HG03565 (cell line): ENCODE results near the gene ATG2B.
"Not testable (repeated sequence)": the region's sequence is repeated elsewhere in the genome, so short reads cannot be mapped to it uniquely, and the experiment has no call there.

Experiments
- ATAC-seq: cut with Tn5 transposase; IDR thresholded peaks from one replicate; pipeline ENCODE4 v1.9.1; 2021; ENCODE audit warnings: mild to moderate bottlenecking, moderate library complexity; ENCODE audit not compliant: unreplicated experiment

Gene ATG2B

DNA sequence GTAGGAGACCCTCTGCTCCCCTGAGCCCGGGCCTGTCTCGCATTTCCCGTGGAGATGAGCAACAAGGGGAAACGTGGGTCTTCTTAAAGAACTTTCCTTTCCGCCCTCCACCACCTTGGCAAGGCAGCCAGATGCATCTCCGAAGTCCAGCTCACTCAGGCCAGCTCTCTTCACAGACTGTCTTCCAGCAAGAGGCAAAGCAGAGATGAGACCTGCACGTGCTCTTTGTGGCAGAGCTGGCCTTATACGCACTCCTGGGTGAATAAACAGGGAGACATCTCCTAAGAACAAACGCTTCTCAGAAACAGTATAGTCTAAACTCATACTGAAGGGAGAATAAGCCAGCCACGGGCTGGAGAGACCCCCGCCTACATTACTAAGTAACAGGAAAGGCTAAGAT lies 108.5 kb downstream of the ATG2B start:
- no peak for ATAC-seq

DNA sequence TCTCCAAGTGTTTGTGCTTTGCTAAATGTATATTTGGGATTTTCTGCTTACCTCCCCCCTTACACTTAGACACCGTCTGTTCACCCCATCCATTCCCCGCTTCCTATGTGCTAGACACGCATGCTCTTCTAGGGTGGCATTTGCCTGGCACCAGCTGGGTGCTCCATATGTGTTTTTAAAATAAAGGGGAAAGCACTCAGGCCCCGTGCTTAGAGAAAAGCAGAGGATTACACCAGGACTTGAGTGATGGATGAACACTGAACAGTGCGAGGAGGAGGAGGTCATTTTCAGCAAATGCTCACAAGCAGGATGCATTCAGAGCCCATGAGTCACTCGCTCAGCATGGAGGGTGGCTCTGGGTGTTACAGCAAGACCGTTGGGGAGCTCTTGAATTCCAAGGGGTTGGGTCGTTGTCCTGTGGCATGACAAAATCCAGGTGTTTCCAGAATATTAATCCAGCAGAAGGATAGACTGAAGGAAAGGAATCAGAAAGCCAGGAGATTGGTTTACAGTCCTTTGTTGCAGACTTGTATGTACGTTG lies 110.1 kb downstream of the ATG2B start:
- no peak for ATAC-seq

DNA sequence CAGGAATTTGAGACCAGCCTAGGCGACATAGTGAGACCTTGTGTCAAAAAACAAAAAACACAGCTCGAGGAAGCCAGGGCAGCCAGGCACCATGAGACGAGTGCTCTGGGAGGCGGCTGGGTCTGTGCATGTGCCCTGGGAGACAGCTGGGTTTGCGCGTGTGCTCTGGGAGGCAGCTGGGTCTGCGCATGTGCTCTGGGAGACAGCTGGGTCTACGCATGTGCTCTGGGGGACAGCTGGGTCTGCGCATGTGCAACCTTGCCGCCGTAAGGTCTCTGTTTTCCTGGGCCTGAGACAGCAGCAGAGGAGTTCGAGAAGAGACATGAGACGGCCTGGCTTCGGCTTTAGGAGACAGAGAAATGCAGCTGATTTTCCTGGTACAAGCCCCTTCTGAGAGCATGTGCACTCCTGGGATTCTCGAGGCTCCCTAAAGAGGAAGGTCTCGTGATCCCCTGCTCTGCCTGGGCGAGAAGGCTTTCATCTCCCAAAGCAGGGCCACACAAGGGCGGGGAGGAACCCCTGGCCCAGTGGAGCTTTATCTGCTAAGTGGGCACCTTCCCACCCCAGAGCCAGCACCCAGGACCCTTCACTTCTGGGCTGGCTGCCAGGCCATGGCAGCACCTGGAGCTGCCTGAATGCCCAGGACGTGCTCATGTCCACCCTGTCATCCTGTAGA lies 110.7 kb downstream of the ATG2B start:
- no peak for ATAC-seq

DNA sequence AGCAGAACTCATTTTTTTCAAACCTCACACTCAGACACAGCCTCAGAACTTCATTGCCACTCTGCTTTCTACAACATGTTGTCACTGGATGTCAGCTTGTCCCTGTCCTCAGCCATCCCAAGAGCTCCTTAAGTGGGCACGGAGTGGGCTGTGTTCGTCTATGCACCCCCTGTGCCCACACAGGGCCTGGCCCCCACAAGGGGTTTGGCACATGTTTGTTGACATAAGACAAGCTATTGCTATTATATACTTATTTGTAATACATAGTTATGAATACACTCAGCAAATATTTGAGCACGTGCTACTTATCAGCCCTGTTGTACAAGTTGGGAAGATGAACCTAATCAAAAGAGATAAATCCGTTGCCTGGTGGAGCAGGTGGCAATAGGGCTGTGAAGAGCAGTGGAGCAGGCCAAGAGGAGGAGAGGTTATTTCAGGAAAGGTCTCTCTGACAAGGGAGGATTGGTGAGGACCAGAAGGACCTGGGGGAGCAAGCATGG lies 111.4 kb downstream of the ATG2B start:
- no peak for ATAC-seq

DNA sequence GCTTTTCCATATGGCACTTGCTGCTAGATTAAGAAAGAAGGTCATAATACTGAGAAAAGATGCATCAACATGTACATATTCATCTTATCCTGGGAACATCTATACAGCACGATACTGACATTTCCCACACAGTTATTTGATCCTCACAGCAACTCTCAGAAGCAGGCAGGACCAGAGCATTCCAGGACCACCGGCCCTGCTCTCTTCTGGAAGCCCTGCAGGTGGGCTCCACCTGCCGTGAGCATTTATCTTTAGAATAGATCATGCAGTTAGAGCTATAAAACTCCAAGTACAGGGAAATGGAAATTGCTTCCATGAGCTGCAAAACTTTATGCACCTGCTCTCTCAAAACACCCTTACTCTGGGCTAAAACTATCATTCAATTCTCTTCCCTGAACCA lies 112.7 kb downstream of the ATG2B start:
- no peak for ATAC-seq

DNA sequence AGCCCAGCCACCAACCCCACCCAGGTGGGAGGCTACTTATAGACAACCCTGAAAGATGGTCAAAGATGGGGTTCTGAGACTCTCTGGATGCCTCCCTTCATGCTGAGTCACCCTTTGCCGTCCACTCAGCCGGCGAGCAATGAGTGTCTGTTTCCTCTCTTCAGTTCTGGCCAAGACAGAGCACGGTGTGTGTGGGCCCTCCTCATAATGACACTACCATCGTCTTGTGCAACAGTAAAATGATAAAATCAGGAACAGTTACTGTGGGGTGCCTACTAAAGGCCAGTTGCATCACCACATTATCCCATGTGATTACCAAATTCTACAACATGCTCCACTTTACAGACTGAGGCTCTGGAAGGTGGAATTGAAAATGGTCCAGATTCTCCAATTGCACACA lies 114.1 kb downstream of the ATG2B start:
- ATAC-seq, result no peak

DNA sequence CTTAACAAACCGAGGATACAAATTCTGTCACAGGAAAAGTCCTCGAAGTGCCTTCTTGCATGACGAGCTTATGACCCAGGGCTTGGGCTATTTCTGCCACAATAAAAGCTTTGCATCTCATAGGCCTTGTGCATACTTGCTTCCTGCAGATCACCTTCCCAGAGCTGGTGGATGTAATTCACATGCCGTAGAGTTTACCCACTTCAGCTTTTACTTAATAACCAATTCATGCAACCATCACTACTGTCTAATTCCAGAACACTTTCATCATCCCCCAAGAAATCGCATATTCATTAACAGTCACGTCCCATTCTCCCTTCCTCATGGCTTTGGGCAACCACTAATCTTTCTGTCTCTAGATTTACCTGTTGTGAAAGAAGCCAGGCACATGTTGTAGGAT lies 116.1 kb downstream of the ATG2B start:
- no peak for ATAC-seq

DNA sequence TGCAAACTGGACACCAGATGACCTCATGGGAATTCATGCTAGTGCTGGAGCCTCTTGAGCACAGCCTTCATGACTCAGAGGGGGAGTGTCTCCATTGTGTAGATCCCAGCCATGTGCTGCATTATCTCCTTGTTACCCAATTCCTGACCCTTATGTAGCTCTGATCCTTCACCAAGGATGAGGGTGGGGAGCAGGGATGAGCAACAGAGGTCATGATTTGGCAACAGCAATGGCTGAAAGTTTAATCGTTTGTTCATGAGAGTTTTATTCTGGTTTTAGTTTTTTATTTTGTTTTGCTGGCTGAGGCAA lies 116.6 kb downstream of the ATG2B start:
- no peak for ATAC-seq

DNA sequence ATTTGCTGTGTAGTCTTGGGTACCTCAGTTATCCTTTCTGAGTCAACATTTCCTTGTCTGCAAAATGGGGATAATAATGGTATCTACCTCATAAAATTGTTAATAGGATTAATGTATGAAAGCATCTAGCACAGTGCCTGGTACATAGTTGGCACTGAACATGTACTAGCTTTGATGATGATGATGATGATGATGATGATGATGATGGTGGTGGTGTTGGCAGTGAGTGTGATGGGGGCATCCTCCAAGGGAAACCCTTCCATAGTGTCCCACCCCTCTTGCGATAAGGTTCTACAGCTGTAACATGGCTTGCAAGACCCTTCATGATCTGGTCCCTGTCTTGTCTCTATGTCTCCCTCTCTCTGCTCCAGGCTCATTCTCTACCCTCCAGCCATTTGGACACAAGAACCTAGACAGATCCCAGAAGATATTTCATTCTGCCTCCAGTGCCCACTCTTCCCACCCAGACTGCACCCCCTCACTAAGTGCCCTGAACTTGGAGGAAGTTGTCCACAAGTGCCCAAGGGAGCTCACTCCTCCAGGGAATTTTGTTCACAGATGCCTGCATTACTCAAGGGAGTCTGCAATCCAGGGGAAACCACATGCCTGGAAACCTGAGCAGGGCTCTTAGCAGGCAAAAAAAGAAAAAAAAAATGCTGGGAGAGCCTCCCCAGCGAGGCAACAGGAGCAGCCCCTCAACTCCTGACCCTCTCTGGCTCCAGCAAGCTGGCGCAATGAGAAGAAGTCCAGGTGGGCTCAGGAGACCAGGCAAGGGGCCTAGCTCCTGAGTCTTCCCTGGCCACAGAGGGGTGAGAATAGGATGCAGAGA lies 117.2 kb downstream of the ATG2B start:
- no peak for ATAC-seq

DNA sequence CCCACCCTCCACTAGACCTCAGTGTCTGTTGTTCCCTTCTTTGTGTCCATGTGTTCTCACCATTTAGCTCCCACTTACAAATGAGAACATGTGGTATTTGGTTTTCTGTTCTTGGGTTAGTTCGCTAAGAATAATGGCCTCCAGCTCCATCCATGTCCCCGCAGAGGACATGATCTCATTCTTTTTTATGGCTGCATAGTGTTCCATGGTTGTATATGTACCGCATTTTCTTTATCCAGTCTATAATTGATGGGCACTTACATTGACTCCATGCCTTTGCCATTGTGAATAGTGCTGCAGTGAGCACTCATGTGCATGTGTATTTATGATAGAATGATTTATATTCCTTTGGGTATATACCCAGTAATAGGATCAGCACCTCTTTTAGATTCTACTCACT lies 118.1 kb downstream of the ATG2B start:
- ATAC-seq, result not testable (repeated sequence)

DNA sequence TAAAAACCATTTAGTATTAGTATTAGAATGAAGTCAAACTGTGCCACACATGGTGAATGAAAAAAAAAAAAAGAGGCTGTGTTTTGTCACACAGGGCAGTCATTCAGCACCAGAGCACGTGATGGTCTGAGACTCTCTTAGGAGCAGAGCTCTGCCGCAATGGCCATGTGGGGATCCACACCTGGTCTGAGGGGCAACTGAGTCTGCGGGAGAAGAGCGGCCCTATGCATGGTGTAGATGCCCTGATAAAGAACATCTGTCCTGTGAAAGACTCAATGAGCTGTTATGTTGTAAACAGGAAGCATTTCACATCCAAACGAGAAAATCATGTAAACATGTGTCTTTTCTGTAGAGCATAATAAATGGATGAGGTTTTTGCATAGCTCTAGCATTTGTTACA lies 119.4 kb downstream of the ATG2B start:
- ATAC-seq, result no peak

DNA sequence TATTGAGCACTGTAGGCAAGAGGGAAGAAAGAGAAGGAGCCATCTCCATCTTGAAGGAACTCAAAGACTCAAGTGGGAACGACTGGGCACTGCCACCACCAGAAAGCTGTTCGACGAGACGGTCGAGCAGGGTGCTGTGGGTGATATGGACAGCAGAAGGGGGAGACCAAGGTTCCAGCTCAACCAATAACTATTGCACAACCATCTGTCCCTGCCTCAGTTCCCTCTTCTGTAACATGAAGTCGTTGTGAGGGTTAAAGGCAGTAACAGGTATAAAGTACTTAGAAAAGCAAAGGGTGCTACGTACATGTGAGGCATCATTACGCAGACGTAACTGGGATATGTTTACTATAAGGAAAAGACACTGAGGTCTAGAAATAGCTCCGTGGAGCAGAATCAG lies 121.0 kb downstream of the ATG2B start:
- ATAC-seq, result no peak

DNA sequence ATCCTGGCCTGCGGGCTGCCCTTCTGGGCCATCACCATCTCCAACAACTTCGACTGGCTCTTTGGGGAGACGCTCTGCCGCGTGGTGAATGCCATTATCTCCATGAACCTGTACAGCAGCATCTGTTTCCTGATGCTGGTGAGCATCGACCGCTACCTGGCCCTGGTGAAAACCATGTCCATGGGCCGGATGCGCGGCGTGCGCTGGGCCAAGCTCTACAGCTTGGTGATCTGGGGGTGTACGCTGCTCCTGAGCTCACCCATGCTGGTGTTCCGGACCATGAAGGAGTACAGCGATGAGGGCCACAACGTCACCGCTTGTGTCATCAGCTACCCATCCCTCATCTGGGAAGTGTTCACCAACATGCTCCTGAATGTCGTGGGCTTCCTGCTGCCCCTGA lies 122.5 kb downstream of the ATG2B start:
- ATAC-seq, result no peak

DNA sequence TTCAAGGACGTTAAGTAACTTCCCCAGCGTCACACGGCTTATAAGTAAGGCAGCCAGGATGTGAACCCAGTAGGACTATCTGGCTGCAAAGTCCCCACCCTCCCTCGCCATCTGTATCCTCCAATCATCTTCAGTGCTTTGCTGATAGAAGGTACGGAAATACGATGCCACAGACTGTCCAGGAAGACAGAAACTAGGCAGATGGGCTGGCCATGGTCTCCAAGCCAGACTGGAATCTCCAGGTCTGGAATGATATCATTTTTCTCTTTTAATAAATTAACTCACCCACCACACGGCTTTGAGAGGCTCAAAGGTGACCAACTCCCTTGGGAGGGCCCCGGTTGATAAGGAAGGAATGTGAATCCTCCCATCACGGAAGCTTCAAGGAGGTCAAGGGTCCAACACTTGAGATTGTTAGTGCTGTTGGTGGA lies 123.4 kb downstream of the ATG2B start:
- no peak for ATAC-seq

DNA sequence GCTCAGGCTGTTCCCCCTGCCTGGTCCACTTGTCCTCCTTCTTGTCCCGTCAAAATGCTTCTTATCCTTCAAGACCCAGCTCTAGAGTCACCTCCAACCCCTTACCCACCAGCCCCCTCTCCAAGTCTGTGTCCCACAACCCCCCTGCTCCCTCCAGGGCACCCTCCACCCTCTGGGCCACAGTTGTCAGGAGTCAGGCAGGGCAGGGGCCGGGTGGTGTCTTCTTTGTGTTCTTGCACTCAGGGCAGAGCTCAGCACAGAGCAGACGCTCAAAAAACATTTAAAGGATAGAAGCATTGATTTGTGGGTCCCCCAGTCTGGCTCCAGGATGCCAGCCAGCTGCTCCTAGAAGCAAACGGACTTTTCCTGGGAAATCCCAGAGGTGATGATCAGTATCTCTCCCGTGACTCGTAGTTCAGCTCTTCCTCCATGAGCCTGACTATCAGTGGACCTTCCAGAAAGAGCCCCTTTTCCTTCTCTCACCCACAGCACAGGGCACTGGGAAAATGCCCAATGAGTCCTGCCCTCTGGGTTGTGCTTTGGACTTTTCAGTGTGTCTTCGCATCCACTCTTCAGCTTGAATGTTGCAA lies 124.4 kb downstream of the ATG2B start:
- ATAC-seq, result no peak

DNA sequence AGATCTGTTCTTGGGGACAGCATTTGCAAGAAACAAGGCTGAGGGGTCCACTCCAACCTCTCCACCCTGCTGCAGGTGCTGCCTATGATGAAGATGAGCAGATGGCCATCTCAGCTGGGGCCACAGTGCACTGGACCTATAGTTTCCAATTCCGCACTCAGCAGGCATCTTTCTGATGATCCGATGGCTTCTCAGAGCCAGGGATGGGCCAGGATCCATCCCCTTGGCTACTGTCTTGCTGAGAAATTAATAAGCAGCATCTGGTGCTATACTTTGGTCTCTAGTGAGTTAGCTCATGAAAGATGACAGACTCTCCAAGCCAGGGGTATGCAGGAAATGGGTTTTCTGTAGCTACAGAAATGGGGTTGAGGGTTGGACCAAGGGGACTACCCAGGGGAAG lies 125.5 kb downstream of the ATG2B start:
- ATAC-seq, result no peak

DNA sequence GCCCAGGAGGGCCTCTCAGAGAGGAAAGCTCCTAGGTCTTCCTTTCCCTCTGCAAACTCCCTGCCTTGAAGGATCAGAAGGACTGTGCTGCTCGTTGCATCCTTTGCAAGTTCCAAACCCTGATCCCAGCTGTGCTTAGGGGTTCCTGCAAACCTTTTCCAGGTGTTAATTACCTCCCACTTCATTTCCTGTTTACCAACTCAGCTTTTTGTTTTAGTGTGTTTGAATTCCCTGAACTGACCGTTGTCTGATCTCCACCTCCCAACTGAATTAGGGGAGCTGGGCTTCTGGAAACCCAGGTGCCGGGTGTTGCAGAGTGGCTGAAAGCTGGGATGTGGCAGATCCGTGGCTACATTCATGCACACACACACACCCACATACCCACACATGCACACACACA lies 127.7 kb downstream of the ATG2B start:
- no peak for ATAC-seq

DNA sequence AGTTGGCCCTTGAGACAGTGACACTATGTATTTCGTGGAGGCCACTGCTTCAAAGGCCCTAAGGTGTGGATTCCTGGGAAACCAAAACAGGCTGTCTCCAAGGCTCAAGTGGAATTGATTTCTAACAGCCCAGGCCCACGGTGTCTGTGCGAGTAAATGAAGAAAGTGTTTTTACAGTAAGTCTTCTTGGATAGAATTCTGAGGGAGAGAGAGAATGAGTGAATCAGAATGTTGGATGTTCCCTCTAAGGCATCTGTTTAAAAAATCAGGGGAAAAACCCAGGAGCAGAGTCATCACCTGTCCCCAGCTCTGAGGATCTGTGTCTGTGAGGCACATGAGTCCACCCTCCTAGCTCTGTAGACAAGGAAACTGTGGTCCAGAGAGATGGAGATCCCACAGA lies 129.5 kb downstream of the ATG2B start:
- no peak for ATAC-seq

DNA sequence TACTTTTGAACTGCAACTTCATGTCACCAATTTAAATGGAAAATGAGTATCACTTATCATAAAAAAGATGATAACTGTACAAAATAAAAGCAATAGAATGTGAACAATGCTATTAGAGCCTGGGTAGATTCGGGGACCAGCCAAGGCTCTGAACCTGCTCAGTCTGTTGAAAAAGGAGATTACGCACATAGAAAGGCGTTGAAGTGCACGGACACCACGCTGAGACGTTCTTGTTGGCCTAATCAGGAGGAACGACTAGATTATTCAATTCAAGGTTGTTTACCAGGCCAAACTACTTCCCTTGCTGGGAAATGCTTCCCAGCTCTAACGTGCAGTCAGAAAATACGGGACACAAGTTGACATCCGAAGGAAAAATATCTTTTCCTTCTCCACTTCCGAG lies 130.6 kb downstream of the ATG2B start:
- ATAC-seq, result no peak

DNA sequence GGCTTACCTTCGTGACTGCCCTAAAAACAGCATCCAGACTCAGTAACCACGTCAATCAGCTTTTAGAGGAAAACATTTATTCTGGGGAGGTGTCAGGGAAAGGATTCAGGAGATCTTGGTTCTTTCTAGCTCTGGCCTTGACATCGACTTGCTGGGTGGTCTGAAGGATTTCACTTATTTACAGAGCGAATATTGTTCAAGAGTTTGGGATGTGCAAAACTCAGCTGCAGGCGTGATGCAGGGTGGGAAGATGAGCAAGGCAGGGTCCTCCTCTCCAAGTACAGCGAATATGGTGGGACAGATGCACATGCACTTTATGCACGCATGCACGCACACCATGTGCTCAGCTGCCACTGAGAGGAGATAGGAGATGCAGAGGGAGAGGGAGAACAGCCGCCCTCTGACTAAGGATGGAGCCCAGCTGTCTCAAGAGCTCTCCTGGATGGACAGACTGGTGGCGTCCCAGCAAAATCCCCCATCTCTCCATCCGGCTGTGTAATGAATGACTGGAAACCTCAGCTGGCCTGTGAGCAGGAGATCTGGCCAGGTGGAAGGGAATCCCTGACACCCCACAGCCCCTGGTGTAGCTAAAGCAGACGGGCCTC lies 131.5 kb downstream of the ATG2B start:
- ATAC-seq, result no peak

DNA sequence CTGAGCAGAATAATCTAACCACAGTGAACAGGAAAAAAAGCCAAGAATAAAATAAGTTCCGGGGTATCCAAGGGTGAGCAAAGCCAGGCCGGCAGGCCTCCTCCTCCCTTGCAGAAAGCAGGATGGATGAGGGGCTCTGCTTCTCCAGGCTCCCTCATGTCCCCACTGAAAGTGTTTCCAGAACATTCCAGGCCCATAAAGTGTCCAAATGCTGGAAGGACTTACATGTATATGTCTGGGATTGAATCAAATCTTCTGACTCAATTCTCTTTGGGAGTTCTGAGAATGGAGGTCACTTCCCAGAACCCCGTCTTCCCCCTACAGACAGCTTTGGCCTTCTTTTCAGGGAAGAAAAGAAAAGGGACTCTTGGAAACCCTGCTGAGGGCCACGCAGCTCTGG lies 132.1 kb downstream of the ATG2B start:
- ATAC-seq, result no peak

DNA sequence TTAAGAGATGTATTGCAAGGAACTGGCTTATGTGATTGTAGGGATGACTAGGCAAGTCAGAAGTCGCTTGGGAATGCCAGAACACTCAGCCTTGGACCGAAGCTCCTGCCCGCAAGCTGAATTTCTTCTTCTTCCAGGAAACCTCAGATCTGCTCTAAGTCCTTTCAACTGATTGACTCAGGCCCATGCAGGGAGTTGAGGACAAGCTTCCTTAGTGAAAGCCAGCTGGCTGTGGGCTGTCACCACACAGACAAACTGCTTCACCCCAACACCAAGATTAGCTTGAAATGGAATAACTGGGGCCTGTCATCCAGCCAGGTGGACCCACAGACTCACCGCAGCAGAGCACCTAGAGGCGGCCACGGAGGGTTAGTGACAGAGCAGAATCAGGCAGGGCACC lies 133.8 kb downstream of the ATG2B start:
- ATAC-seq, result no peak
